ENCODE data around the gene CD52. TPM values are rescaled to one million over a fixed set of nuclear protein-coding genes. Genes with fewer than 3 reads are reported as not detected.
A peak's percentile ranks its signal among the peaks of the same experiment; 100 is the strongest.

Gene CD52
- total RNA-seq, 1 donor from 2014 or later, result 2.4 TPM

DNA sequence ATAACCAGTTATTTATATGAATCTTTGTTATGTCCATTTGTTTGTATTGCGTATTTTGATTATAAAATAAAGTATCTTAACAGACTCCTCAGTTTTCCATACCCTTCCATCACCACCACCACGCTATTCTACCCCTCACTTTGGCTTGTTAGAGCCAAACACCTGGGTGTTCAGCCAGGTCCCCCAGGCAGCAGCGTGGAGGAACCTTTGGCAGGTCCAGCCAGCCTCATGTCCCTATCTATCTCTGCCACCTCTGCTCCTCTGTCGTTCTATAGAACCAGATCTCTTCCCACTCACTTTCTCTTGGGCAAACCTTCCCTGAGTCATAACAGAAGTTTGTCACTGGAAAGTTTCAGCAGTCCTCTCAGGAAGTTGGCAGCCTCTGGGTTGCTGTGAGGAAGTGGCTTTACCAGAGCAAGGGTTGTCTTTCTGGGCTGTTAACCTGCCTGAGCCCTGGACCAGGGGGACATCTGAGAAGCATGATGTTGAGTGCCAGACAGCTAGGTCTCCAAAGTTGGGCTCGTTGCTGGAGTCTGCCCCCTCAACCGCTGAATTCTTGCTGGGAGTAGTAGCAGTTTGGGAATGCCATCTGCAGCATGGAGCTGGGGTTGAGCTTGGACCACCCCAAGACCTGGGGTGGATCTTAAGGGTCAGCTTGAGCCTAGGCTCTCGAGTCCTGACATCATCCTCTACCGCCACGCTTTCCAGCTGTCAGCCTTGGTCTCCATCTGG lies 38.9 kb upstream of the CD52 start:
- Histone ChIP-seq H3K27ac (replicated peaks) (peak overlapping the region; percentile 98), H3K36me3 (peaks cover 37% of the 10 kb centered on the region), H3K9me3 (replicated peaks) (no peaks in the 10 kb centered on the region), H3K27me3 (ENCODE audit: low read depth) (no peaks in the 10 kb centered on the region), H3K4me3 (peak overlapping the region; percentile 92), H3K4me1 (peaks cover 92% of the 10 kb centered on the region)
- TF ChIP-seq, protein P1, sequence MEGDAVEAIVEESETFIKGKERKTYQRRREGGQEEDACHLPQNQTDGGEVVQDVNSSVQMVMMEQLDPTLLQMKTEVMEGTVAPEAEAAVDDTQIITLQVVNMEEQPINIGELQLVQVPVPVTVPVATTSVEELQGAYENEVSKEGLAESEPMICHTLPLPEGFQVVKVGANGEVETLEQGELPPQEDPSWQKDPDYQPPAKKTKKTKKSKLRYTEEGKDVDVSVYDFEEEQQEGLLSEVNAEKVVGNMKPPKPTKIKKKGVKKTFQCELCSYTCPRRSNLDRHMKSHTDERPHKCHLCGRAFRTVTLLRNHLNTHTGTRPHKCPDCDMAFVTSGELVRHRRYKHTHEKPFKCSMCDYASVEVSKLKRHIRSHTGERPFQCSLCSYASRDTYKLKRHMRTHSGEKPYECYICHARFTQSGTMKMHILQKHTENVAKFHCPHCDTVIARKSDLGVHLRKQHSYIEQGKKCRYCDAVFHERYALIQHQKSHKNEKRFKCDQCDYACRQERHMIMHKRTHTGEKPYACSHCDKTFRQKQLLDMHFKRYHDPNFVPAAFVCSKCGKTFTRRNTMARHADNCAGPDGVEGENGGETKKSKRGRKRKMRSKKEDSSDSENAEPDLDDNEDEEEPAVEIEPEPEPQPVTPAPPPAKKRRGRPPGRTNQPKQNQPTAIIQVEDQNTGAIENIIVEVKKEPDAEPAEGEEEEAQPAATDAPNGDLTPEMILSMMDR (IDR thresholded peaks at IDR 0.05; ENCODE audit: borderline replicate concordance), result no peak
- no peak for DNase-seq
- intact Hi-C loops (cut with micrococcal nuclease), result loop anchor here (5.0 kb wide), 1 partner anchor 43 kb away; no protein-coding TSS in a partner anchor

DNA sequence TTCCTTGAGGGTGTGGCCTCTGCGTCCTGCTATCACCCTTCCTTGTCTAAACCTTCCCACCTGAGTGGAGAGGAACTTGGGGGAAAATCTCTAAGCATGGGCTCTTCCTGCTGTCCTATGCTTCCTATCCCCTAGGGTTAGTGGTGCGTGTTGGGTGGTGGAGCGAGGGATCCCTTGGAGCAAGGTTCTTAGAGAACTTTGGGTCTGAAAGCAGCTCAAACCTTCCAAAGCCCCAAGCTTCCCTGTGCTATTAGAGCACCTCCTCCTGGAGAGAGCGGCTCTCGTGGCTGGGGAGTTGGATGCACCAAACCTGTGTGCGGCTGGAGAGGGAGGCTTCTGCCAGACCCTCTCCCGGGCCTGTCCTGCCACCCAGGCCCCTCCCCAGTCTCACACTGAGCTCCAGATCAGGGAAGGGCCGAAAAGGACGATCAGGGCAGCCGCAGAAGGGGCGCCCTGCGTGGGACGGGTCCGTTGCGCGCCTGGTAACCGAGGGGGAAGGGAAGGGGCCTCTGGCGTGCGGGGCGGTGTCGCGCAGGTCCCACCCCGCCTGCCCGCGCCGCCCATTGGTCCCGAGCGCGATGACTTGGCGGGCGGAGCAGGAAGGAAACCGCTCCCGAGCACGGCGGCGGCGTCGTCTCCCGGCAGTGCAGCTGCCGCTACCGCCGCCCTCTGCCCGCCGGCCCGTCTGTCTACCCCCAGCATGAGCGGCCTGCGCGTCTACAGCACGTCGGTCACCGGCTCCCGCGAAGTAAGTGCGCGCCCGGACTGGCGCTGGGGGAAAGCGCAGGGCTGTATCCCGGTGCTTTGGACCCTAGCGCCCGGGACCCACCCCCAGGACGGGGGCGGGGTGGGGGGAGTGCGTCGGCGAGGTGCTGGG lies 38.1 kb upstream of the CD52 start, which contains the start of gene SH3BGRL3:
Gene SH3BGRL3, plus strand, starts transcription at position 631 of the 877 bp plus-strand sequence. Its CDS starts 70 bp downstream, at position 701.
- peak; percentile 92 for DNase-seq
- Histone ChIP-seq H3K27ac (replicated peaks) (peak within 1 kb of the TSS; percentile 98), H3K4me3 (peak within 1 kb of the TSS; percentile 92), H3K4me1 (peaks cover 92% of the 10 kb centered on the region), H3K27me3 (ENCODE audit: low read depth) (no peaks in the 10 kb centered on the region), H3K9me3 (replicated peaks) (no peaks in the 10 kb centered on the region), H3K36me3 (peaks cover 33% of the 10 kb centered on the region)
- TF ChIP-seq, protein P1 (IDR thresholded peaks at IDR 0.05; ENCODE audit: borderline replicate concordance), result peak; percentile 47
- intact Hi-C loops (cut with micrococcal nuclease), result loop anchor here (5.0 kb wide), 1 partner anchor 43 kb away; no protein-coding TSS in a partner anchor

- Histone ChIP-seq H3K4me1 (peaks cover 92% of the 10 kb centered on the region), H3K27me3 (ENCODE audit: low read depth) (no peaks in the 10 kb centered on the region), H3K4me3 (peak overlapping the region; percentile 92), H3K9me3 (replicated peaks) (no peaks in the 10 kb centered on the region), H3K36me3 (peaks cover 26% of the 10 kb centered on the region), H3K27ac (replicated peaks) (peak overlapping the region; percentile 98)
- DNase-seq, result no peak
- TF ChIP-seq, protein P1 (IDR thresholded peaks at IDR 0.05; ENCODE audit: borderline replicate concordance), result no peak
- intact Hi-C loops (cut with micrococcal nuclease), result no loop called here
Observed at GRCh38 chr1:26280333-26281042, 37.3 kb upstream of the CD52 start.

DNA sequence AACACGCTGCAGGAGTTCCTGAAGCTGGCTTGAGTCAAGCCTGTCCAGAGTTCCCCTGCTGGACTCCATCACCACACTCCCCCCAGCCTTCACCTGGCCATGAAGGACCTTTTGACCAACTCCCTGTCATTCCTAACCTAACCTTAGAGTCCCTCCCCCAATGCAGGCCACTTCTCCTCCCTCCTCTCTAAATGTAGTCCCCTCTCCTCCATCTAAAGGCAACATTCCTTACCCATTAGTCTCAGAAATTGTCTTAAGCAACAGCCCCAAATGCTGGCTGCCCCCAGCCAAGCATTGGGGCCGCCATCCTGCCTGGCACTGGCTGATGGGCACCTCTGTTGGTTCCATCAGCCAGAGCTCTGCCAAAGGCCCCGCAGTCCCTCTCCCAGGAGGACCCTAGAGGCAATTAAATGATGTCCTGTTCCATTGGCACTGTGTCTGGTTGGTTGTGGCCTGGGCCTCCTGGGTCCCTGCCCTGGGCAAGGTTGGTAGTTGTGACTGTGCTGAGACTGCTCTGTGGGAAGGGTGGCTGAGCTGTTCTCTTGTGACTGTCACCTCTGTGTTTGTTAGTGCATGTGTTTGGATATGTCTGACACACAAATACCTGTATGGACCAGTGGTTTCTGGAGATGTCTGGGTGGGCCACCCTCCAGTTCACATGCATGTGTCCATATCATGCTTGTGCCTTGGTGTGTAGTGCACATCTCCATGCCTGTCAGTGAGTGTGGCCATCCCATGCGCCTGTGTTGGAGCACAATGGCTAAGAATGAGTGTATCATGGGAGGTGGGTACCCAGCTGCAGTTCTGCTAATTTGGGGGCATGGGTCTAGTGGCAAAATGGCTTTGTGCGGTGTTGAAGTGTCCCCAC lies 36.4 kb upstream of the CD52 start:
- TF ChIP-seq, protein P1 (IDR thresholded peaks at IDR 0.05; ENCODE audit: borderline replicate concordance), result no peak
- Histone ChIP-seq H3K4me3 (peak overlapping the region; percentile 92), H3K9me3 (replicated peaks) (no peaks in the 10 kb centered on the region), H3K27ac (replicated peaks) (peak overlapping the region; percentile 98), H3K27me3 (ENCODE audit: low read depth) (no peaks in the 10 kb centered on the region), H3K4me1 (peaks cover 92% of the 10 kb centered on the region), H3K36me3 (peaks cover 26% of the 10 kb centered on the region)
- intact Hi-C loops (cut with micrococcal nuclease), result no loop called here
- no peak for DNase-seq
